IPS-18c (cell line): ENCODE measurements around the gene TTC39C.
"Not testable (repeated sequence)": the region's sequence is repeated elsewhere in the genome, so short reads cannot be mapped to it uniquely, and the experiment has no call there.

Experiments used
- H3K4me3 ChIP-seq: 2 replicates; pipeline ENCODE4 v1.7.0; 2013; ENCODE audit warnings: low read depth, mild to moderate bottlenecking, low read length, moderate library complexity; ENCODE audit not compliant: insufficient read depth
- H3K9me3 ChIP-seq: one replicate; pipeline ENCODE4 v1.6.1; 2013; ENCODE audit warnings: mild to moderate bottlenecking, low read length, moderate library complexity; ENCODE audit not compliant: control insufficient read depth, insufficient read depth

The TTC39C gene

DNA sequence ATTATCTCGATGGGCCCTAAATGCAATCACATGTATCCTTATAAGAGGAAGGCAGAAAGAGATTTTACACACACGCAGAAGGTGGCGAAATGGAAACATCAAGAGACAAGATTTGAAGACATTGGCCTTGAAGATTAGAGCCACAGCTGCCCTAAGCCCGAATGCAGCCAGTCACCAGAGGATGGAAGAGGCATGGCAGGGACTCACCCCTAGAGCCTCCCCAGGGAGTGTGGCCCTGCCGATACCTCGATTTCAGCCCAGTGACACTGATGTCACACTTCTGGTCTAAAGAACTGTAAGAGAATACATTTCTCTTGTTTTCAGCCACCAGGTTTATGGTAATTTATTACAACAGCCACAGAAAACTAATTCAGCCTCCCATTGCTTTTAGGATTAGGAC lies 17.4 kb downstream of the TTC39C start:
- H3K4me3 ChIP-seq: no peak overlapping the region
- H3K9me3 ChIP-seq: no peaks in the 10 kb centered on the region

GRCh38 chr18:24033641-24034412 lies 19.3 kb downstream of the TTC39C start:
- Histone ChIP-seq H3K9me3 (no peaks in the 10 kb centered on the region), H3K4me3 (no peak overlapping the region)

DNA sequence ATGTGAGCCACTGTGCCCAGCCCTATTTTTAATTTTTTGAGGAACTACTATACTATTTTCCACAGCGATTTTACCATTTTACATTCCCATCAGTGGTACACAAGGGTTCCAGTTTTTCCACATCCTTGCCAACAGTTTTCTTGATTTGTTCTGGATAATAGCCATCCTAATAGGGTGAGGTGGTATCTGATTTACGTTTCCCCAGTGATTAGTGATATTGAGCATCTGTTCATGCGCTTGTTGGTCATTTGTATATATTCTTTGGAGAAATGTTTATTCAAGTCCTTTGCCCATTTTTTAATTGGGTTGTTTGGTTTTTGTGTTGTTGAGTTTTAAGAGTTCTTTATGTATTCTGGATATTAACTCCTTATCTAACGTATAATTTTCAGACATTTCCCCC lies 20.8 kb downstream of the TTC39C start:
- Histone ChIP-seq H3K9me3 (no peaks in the 10 kb centered on the region), H3K4me3 (no peak overlapping the region)

- Histone ChIP-seq H3K4me3 (no peak overlapping the region), H3K9me3 (no peaks in the 10 kb centered on the region)
These were observed 25.1 kb downstream of the TTC39C start for GRCh38 chr18:24039671-24040070.

- H3K4me3 ChIP-seq: no peak overlapping the region
- H3K9me3 ChIP-seq: no peaks in the 10 kb centered on the region
These were observed 27.1 kb downstream of the TTC39C start for GRCh38 chr18:24041691-24042090.

DNA sequence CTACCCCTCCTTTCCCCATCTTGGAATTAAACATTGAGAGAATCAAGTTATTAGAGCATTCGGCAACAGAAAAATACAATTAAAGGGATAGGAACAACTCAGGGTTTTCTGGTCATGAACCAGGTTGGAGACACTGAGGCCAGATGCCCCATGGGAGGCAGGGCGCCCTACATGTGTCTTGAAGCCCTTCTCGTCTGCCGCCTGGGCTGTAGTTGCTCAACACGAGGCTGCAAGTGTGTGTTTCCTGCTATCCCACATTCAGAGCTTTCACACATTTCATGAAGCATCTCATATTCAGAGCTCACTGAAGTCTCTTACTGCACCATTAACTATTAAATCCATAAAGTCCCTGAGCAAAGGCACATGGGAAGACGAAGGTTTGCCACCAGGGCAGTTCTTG lies 28.8 kb downstream of the TTC39C start:
- H3K4me3 ChIP-seq: no peak overlapping the region
- no peaks in the 10 kb centered on the region for H3K9me3 ChIP-seq

- H3K9me3 ChIP-seq: no peaks in the 10 kb centered on the region
- H3K4me3 ChIP-seq: no peak overlapping the region
These were observed 33.7 kb downstream of the TTC39C start for GRCh38 chr18:24048261-24048660.

DNA sequence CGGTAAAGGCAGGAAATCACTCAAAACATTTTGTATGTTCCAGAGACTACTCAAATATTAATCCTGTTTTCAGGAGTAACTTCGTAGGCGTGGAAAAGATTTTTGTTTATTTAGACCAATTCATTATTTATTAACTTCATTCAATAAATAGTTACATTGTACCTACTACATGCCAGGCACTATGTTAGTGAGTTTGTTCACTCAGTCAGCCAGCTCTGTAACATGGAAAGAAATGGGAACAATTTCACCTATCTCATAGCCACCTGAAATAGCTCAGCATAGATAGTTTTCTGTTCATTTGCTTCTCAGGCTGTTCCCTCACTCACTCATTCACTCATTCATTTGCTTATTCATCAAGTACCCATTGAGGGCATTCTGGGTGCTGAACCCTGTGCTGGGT lies 34.6 kb downstream of the TTC39C start:
- H3K4me3 ChIP-seq: no peak overlapping the region

GRCh38 chr18:24051031-24051947 lies 36.7 kb downstream of the TTC39C start:
- Histone ChIP-seq H3K9me3 (no peaks in the 10 kb centered on the region), H3K4me3 (no peak overlapping the region)

More for the DNA sequence above, 34.6 kb downstream of the TTC39C start:
- no peaks in the 10 kb centered on the region for H3K9me3 ChIP-seq

- Histone ChIP-seq H3K4me3 (no peak overlapping the region), H3K9me3 (no peaks in the 10 kb centered on the region)
These were observed 37.5 kb downstream of the TTC39C start for GRCh38 chr18:24052053-24052452.

- Histone ChIP-seq H3K4me3 (no peak overlapping the region), H3K9me3 (no peaks in the 10 kb centered on the region)
These were observed 38.7 kb downstream of the TTC39C start for GRCh38 chr18:24053211-24053610.

- no peaks in the 10 kb centered on the region for H3K9me3 ChIP-seq
- no peak overlapping the region for H3K4me3 ChIP-seq
These were observed 39.6 kb downstream of the TTC39C start for GRCh38 chr18:24054130-24054529.

DNA sequence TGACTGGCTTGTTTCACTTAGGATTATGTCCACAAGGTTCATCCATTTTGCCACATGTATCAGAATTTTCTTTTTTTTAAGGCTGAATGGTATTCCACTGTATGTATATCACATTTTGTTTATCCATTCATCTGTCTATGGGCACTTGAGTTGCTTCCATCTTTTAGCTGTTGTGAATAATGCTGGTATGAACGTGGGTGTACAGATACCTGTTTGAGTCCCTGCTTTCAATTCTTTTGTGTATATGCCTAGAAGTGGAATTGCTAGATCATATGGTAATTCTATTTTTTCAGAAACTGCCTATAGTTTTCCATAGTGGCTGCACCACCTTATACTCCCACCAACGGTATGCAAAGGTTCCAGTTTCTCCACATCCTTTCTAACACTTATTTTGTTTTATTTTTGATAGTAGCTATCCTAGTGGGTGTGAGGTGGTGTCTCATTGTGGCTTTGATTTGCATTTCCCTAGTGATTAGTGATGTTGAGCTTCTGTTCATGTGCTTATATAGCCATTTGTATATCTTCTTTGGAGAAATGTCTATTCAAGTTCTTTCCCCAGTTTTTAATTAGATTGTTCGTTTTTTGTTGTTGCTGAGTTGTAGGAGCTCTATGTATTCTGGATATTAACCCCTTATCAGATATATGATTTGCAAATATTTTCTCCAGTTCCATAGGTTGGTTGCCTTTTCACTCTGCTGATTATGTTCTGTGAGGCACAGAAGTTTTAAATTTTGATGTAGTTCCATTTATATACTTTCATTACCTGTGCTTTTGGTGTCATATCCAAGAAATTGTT lies 40.7 kb downstream of the TTC39C start:
- no peaks in the 10 kb centered on the region for H3K9me3 ChIP-seq
- H3K4me3 ChIP-seq: no peak overlapping the region

- Histone ChIP-seq H3K4me3 (no peak overlapping the region), H3K9me3 (no peaks in the 10 kb centered on the region)
These were observed 41.3 kb downstream of the TTC39C start for GRCh38 chr18:24055878-24056277.

GRCh38 chr18:24056506-24056905 lies 42.0 kb downstream of the TTC39C start:
- Histone ChIP-seq H3K4me3 (no peak overlapping the region), H3K9me3 (no peaks in the 10 kb centered on the region)

DNA sequence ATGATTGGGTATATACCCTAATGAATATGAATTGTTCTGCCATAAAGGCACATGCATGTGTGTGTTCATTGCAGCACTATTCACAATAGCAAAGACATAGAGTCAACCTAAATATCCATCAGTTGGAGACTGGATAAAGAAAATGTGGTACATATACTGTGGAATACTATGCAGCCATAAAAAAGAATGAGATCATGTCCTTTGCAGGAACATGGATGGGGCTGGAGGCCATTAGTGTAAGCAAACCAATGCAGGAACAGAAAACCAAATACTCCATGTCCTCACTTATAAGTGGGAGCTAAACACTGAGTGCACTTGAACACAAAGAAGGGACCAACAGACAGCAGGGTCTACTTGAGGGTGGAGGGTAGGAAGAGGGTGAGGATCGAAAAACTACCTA lies 43.2 kb downstream of the TTC39C start:
- no peak overlapping the region for H3K4me3 ChIP-seq
- no peaks in the 10 kb centered on the region for H3K9me3 ChIP-seq

GRCh38 chr18:24059385-24059784 lies 44.8 kb downstream of the TTC39C start:
- not testable (repeated sequence) for H3K4me3 ChIP-seq, H3K9me3 ChIP-seq
